Neural progenitor cell (in vitro differentiated cells): ENCODE results near the gene HYAL2. TPM values are rescaled to one million over a fixed set of nuclear protein-coding genes. Genes with fewer than 3 reads are reported as not detected.

Experiments
- DNase-seq: peaks from one replicate; pipeline ENCODE4 v3.0.0-alpha.2; 2016; ENCODE audit warnings: low spot score
- H2AFZ ChIP-seq: fragments of 200-600 bp; sonication (generic); replicated peaks from 2 replicates; pipeline ENCODE4 v1.6.1; 2016; ENCODE audit warnings: antibody characterized with exemption
- H3F3A ChIP-seq: fragments of 200-600 bp; sonication (generic); 2 replicates; pipeline ENCODE4 v1.6.1; 2016; ENCODE audit warnings: antibody characterized with exemption, low read depth
- H3K27ac ChIP-seq: fragments of 200-600 bp; sonication (generic); 2 replicates; pipeline ENCODE4 v1.5.1; 2016; ENCODE audit warnings: mild to moderate bottlenecking
- H3K27me3 ChIP-seq: fragments of 200-600 bp; sonication (generic); 2 replicates; pipeline ENCODE4 v1.6.1; 2016; ENCODE audit warnings: mild to moderate bottlenecking, moderate library complexity
- H3K36me3 ChIP-seq: fragments of 200-600 bp; sonication (generic); 2 replicates; pipeline ENCODE4 v1.5.1; 2016
- H3K4me1 ChIP-seq: fragments of 200-600 bp; sonication (generic); 2 replicates; pipeline ENCODE4 v1.6.1; 2016; ENCODE audit warnings: mixed run types
- H3K4me2 ChIP-seq: fragments of 200-600 bp; sonication (generic); 2 replicates; pipeline ENCODE4 v1.6.1; 2016
- H3K4me3 ChIP-seq: fragments of 200-600 bp; sonication (generic); 2 replicates; pipeline ENCODE4 v1.5.1; 2016
- H3K79me2 ChIP-seq: fragments of 200-600 bp; sonication (generic); 2 replicates; pipeline ENCODE4 v1.6.1; 2016; ENCODE audit warnings: low read depth
- H3K9ac ChIP-seq: fragments of 200-600 bp; sonication (generic); 2 replicates; pipeline ENCODE4 v1.6.1; 2016
- H3K9me3 ChIP-seq: fragments of 200-600 bp; sonication (generic); 2 replicates; pipeline ENCODE4 v1.5.1; 2016; ENCODE audit warnings: low read depth
- H4K20me1 ChIP-seq: fragments of 200-600 bp; sonication (generic); 2 replicates; pipeline ENCODE4 v1.6.1; 2016; ENCODE audit warnings: low read depth
- H3K27ac Mint-ChIP-seq: 3 replicates; pipeline ENCODE4 v1.8.0; 2021; ENCODE audit warnings: mixed read lengths
- H3K27me3 Mint-ChIP-seq: 2 replicates; pipeline ENCODE4 v1.8.0; 2022; ENCODE audit warnings: low read depth, mild to moderate bottlenecking, inconsistent platforms, moderate library complexity, mixed read lengths; ENCODE audit not compliant: insufficient read depth
- H3K36me3 Mint-ChIP-seq: 3 replicates; pipeline ENCODE4 v1.8.0; 2021; ENCODE audit warnings: mixed read lengths
- H3K4me1 Mint-ChIP-seq: 3 replicates; pipeline ENCODE4 v1.8.0; 2021; ENCODE audit warnings: mixed read lengths
- H3K4me3 Mint-ChIP-seq: 3 replicates; pipeline ENCODE4 v1.8.0; 2021; ENCODE audit warnings: mild to moderate bottlenecking, moderate library complexity, mixed read lengths
- H3K9me3 Mint-ChIP-seq: 3 replicates; pipeline ENCODE4 v1.8.0; 2020; ENCODE audit warnings: mixed read lengths
- CTCF ChIP-seq: fragments of 200-600 bp; sonication (generic); IDR thresholded peaks from 2 replicates; pipeline ENCODE4 v1.5.1; 2017; ENCODE audit warnings: antibody characterized with exemption, mild to moderate bottlenecking
- EZH2 ChIP-seq: fragments of 200-600 bp; sonication (generic); IDR thresholded peaks from 2 replicates; pipeline ENCODE4 v1.6.1; 2017; ENCODE audit warnings: antibody characterized with exemption, mild to moderate bottlenecking, moderate library complexity
- EZH2phosphoT487 ChIP-seq: fragments of 200-600 bp; sonication (generic); IDR thresholded peaks from 2 replicates; pipeline ENCODE4 v1.6.1; 2017; ENCODE audit warnings: antibody characterized with exemption
- total RNA-seq: library from RNA; depleted of rRNA; stranded (reverse); fragments of >200 nt; gene quantifications from 2 replicates; pipeline ENCODE4 v1.2.3, GENCODE V29; 2015; ENCODE audit warnings: low replicate concordance

The HYAL2 gene
- total RNA-seq, 1 donor from 2014 or later, result 38.9 TPM

- Histone ChIP-seq H3K36me3 (no peaks in the 10 kb centered on the region), H3K9ac (no peak overlapping the region), H4K20me1 (peaks cover 34% of the 10 kb centered on the region), H2AFZ (no peak overlapping the region), H3K9me3 (no peaks in the 10 kb centered on the region), H3K27me3 (no peaks in the 10 kb centered on the region), H3K79me2 (peaks cover 38% of the 10 kb centered on the region), H3K4me1 (peaks cover 37% of the 10 kb centered on the region), H3K4me2 (no peak overlapping the region), H3K4me3 (no peak overlapping the region), H3K27ac (no peak overlapping the region), H3F3A (peaks cover 40% of the 10 kb centered on the region)
- no peak for TF ChIP-seq CTCF
- TF ChIP-seq EZH2, result no peak
- no peak for TF ChIP-seq EZH2phosphoT487
- Mint-ChIP-seq H3K4me1 (peaks cover 55% of the 10 kb centered on the region), H3K36me3 (peaks cover 12% of the 10 kb centered on the region), H3K27me3 (peaks cover 4% of the 10 kb centered on the region), H3K4me3 (no peak overlapping the region), H3K27ac (no peak overlapping the region), H3K9me3 (no peaks in the 10 kb centered on the region)
- DNase-seq, result no peak
These were observed 1.2 kb upstream of the HYAL2 start for GRCh38 chr3:50323614-50324199.

DNA sequence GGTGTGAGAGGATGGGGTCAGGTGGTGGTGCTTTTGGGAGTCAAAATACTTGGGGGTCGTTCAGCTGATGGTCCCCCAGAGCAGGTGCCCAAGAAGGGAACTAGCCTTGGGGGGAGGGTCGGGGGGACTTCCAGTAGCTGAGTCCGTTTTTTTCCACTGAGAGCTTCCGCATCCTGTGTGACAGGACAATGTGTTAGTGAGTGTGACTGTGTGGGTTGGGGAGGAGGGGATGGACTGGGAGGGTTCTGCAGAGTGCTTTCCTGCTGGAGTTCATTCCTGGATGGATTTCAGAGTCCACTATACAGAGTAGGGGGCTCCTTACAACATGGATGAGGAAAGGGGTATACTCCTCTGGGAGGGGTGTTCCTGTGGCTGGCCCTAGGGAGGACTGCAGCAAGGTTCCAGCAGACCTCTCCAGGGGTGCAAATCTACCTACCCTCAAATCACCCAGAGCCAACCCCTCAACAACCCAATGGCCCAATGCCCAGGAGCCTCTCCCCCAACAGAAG is 601 bp upstream of the HYAL2 start:
- Mint-ChIP-seq H3K36me3 (peaks cover 16% of the 10 kb centered on the region), H3K27me3 (peaks cover 4% of the 10 kb centered on the region), H3K4me3 (peak overlapping the region; percentile 88), H3K27ac (peak overlapping the region; percentile 53), H3K9me3 (no peaks in the 10 kb centered on the region), H3K4me1 (peaks cover 54% of the 10 kb centered on the region)
- H3K27ac ChIP-seq, result no peak overlapping the region
- H3K9ac ChIP-seq, result no peak overlapping the region
- peaks cover 34% of the 10 kb centered on the region for H3K4me1 ChIP-seq
- peaks cover 35% of the 10 kb centered on the region for H3F3A ChIP-seq
- peaks cover 44% of the 10 kb centered on the region for H3K79me2 ChIP-seq
- H3K4me2 ChIP-seq, result no peak overlapping the region
- no peak overlapping the region for H2AFZ ChIP-seq
- no peaks in the 10 kb centered on the region for H3K9me3 ChIP-seq
- H3K36me3 ChIP-seq, result no peaks in the 10 kb centered on the region
- H3K27me3 ChIP-seq, result no peaks in the 10 kb centered on the region
- TF ChIP-seq CTCF (no peak), EZH2phosphoT487 (no peak), EZH2 (no peak)
- DNase-seq, result no peak
- H4K20me1 ChIP-seq, result peaks cover 36% of the 10 kb centered on the region
- H3K4me3 ChIP-seq, result no peak overlapping the region

GRCh38 chr3:50322115-50322385 is 495 bp downstream of the HYAL2 start:
- Histone ChIP-seq H3K4me2 (peak overlapping the region; percentile 88), H3K4me1 (peaks cover 30% of the 10 kb centered on the region), H2AFZ (peak overlapping the region; percentile 30), H3F3A (peaks cover 35% of the 10 kb centered on the region), H3K27me3 (no peaks in the 10 kb centered on the region), H3K9me3 (no peaks in the 10 kb centered on the region), H3K9ac (no peak overlapping the region), H4K20me1 (peaks cover 37% of the 10 kb centered on the region), H3K79me2 (peaks cover 45% of the 10 kb centered on the region), H3K36me3 (no peaks in the 10 kb centered on the region), H3K4me3 (peak overlapping the region; percentile 84), H3K27ac (no peak overlapping the region)
- TF ChIP-seq CTCF, result no peak
- no peak for TF ChIP-seq EZH2phosphoT487
- TF ChIP-seq EZH2, result no peak
- Mint-ChIP-seq H3K4me3 (peak overlapping the region; percentile 88), H3K27me3 (peaks cover 4% of the 10 kb centered on the region), H3K36me3 (peaks cover 20% of the 10 kb centered on the region), H3K9me3 (no peaks in the 10 kb centered on the region), H3K4me1 (peaks cover 51% of the 10 kb centered on the region), H3K27ac (no peak overlapping the region)
- DNase-seq, result no peak
